Stimulated activated CD4-positive, alpha-beta T cell treated with anti-CD3 and anti-CD28 coated beads, Interleukin-15, amount 100 ng/mL, for 24 hours (primary cell): Measurements from ENCODE around the gene ADGRG4.
"Not testable (repeated sequence)": the region's sequence is repeated elsewhere in the genome, so short reads cannot be mapped to it uniquely, and the experiment has no call there.

Experiments used
- DNase-seq: peaks from one replicate; pipeline ENCODE4 v3.0.0-alpha.2; 2020

Gene ADGRG4

DNA sequence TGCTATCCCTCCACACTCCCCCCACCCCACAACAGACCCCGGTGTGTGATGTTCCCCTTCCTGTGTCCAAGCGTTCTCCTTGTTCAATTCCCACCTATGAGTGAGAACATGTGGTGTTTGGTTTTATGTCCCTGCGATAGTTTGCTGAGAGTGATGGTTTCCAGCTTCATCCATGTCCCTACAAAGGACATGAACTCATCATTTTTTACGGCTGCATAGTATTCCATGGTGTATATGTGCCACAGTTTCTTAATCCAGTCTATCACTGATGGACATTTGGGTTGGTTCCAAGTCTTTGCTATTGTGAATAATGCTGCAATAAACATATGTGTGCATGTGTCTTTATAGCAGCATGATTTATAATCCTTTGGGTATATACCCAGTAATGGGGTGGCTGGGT lies at the start of gene ADGRG4:
TSS of gene ADGRG4 (plus strand) at position 243 of the 400 bp plus-strand sequence. CDS start 7,815 bp downstream, outside the sequence.
- DNase-seq = not testable (repeated sequence)

DNA sequence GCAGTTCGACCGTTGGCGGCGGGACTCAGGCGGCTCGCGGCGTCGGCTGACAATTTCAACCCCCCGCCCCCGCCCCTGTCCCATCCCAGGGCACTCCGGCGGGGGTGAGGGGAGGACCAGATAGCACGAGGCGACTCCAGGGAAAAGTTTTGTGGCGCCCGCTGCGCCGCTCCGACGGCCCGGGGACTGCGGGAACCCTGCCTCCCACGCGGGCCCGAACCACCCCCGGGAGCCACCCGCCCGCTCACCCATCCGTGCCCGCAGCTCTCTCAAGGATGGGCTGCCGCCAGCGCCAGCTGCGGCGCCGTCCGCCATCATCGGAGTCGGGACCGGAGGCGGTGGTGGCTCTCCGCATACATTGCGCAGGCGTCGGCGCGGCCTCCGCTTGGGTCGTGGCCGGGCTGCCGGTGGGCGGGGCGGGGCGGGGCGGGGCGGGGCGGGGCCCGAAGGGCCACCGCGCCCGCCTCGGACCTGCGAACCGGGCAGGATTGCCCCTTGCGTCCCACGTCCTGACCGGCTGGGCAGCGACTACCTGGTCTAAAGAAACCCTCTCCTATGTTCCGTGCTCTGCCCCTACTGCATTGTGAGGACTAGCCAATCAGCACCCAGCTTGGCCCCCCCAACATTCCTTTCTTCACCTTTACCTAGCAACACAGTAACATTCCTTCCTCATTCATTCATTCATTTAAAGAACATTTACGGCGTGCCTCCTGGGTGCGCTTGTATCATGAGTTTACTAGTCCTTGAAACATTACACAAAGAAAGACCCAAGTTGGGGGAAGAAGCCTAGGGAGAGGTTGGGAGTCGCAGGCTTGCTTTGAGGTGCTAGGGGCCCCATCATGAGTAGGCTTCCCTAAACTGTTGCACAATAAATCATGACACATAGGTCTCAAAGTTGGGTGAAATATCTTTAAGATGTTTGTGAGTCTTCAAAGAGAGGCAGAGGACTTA lies 49.4 kb upstream of the ADGRG4 start, which contains the start of gene MAP7D3:
TSS of gene MAP7D3 (minus strand) at position 360 of the 951 bp plus-strand sequence. CDS start at position 318, 42 bp downstream.
- DNase-seq = peak; percentile 75

- no peak for DNase-seq
Measured at GRCh38 chrX:136255541-136255940, 45.2 kb upstream of the ADGRG4 start.

DNA sequence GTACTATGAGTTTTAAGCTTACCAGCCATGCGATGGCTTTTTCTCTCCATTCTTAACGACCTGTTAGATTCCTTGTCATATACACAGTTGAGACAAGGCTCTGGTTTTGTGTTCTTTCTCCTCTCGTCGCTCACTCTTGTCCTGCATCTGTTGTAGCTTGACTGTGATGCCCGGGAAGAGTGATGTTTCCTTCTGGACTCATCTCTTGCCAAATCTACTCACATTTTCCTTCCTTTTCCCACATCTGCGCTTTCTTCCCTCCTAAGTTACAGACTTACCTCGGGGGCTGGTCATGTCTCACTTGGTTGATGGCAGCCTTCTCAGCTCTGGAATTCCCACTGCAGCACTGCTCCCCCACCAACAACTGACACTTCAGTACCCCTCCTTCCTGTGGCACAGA lies 44.7 kb upstream of the ADGRG4 start:
- no peak for DNase-seq

- no peak for DNase-seq
Measured at GRCh38 chrX:136258951-136259350, 41.8 kb upstream of the ADGRG4 start.

DNA sequence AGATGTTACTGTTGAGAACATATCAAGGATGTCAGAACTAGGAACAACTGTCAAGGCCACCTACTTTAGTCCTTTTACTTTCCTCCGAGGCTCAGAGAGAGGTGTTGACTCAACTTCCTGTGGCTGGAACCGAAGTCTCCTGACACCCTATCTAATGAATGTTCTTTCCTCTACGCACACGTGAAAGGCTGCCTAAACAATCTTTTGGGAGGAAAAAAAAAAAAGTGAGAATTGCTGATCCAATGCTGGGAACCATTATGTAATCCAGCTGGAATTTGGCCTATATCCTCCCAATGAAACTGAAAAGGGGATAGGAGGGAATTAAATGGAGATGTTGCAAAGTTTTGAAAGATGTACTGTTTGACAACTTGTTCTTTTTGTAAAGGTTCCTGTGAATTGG lies 41.2 kb upstream of the ADGRG4 start:
- DNase-seq = peak; percentile 15

GRCh38 chrX:136260776-136261175 lies 40.0 kb upstream of the ADGRG4 start:
- no peak for DNase-seq

GRCh38 chrX:136261321-136261720 lies 39.4 kb upstream of the ADGRG4 start:
- DNase-seq = no peak

DNA sequence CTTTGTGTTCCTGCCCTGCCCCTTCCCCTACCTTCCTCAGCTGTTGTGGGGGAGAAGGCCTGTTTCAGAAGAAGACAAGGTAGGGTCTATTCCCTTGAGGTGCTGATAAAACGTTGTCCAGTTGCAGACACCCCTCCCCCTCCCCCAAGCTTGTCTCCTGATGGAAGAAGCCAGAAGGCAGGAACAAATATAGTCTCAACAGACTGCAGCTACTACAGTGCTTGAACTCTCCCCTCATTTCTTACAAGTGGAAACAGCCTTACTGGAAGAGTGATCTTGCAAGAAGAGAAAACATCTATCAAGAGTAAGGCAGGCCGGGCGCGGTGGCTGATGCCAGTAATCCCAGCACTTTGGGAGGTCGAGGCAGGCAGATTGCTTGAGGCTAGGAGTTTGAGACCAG lies 38.5 kb upstream of the ADGRG4 start:
- no peak for DNase-seq

DNA sequence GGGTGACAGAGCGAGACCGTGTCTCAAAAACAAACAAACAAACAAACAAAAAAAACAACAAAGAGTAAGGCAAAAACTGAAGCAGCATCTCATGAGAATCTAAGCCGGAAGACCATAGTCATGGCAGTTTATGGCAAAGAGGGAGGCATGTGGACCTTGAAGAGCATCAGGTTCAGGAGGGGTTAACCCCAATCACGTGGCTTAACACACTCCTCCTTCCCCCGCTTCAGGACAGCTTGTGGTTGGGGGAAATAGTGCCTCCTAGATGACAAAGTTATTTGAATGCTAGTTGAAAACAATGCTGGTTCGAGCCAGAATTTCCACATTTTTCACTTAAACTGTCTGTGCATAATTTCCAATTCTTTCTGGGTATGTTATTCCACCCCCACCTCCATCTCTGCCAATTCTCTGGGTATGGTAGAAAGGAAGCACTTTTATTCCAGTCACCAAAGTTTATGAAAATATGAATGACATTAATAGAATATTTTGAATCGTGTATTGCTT lies 37.9 kb upstream of the ADGRG4 start:
- DNase-seq = no peak

GRCh38 chrX:136266828-136267227 lies 33.9 kb upstream of the ADGRG4 start:
- DNase-seq = no peak

GRCh38 chrX:136268051-136269048 lies 32.4 kb upstream of the ADGRG4 start:
- DNase-seq = peak; percentile 48

- no peak for DNase-seq
Measured at GRCh38 chrX:136269921-136270320, 30.8 kb upstream of the ADGRG4 start.

GRCh38 chrX:136271300-136271699 lies 29.5 kb upstream of the ADGRG4 start:
- DNase-seq = no peak

DNA sequence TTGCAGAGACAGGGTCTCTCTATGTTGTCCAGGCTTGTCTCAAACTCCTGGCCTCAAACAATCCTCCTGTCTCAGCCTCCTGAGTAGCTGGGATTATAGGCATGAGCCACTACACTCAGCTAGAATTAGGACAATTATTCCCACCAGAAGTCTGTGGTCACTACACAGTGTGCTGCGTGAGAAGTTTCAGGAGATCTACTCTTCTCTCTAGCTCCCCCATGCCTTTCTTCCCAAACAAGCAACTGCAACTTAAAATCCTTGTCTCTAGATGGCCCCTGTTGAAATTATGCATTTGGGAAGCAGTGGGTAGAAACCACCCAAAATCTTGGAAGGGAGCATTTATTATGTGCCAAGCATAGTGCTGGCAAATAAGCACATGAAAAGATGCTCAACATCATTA lies 28.4 kb upstream of the ADGRG4 start:
- DNase-seq = no peak

GRCh38 chrX:136273986-136274385 lies 26.8 kb upstream of the ADGRG4 start:
- no peak for DNase-seq

DNA sequence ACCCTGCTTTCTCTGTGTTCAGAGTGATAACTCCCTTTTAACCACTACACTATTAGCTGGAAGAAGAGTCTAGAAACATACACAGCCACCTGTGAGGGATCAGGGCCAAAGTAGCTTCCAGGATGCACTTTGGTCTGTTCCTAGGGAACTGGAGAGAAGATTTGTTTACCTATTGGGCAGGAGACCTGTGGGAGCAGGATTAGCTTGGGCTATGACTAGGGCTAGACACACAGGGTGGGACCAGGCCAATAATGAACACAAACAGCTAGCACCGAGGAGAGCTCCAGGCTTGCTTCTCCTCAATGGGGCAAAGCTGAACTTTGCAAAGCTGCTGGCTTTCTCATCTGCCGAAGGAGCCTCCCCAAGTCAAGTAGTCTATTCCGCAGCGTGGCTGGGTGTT lies 25.2 kb upstream of the ADGRG4 start:
- no peak for DNase-seq

GRCh38 chrX:136286375-136286774 lies 14.4 kb upstream of the ADGRG4 start:
- DNase-seq = not testable (repeated sequence)

DNA sequence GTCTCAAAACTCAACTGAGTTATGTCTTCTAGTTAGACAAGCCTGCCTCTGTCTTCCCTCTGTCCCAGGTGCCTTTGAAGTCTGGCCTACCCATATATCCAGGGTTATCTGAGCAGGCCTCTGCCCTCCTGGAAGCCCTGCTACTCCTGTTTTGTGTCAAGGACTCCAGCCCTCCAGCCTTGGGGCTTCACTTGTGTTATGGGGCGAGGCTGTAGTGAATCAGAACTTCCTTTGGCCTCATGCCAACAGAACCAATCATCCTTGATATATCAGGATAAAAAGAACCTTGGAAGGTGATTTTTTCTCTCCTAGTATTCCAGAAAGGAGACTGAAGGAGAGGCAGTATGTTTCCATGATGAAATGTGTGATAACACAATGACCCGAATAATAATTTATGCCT lies 8.9 kb upstream of the ADGRG4 start:
- no peak for DNase-seq

DNA sequence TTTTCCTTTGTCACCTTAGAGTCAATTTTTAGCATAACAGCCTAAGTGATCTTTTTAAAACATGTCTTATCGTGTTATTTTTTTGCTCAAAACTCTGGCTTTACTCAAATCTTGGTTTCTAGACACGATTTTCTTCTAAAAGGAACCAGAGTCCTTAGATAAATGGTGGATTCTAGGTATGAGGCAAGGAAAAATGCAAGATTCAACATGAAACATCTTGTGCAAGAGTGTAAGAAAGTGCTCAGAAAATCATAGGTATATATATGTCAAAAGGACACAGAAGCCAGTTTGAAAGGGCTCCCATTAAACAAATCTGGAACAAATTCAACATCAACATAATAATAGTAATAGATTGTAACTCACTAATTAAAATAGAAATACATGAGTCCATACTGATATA lies 8.1 kb upstream of the ADGRG4 start:
- DNase-seq = no peak

- no peak for DNase-seq
Measured at GRCh38 chrX:136295380-136295779, 5.4 kb upstream of the ADGRG4 start.

- DNase-seq = no peak
Measured at GRCh38 chrX:136303041-136303440, 2.3 kb downstream of the ADGRG4 start.

- DNase-seq = no peak
Measured at GRCh38 chrX:136304493-136304892, 3.7 kb downstream of the ADGRG4 start.
